ENCODE measurements around the gene C6orf52. TPM values are rescaled to one million over a fixed set of nuclear protein-coding genes. Genes with fewer than 3 reads are reported as not detected.

The C6orf52 gene
- total RNA-seq, 4 donors from 2014 or later, result not detected

DNA sequence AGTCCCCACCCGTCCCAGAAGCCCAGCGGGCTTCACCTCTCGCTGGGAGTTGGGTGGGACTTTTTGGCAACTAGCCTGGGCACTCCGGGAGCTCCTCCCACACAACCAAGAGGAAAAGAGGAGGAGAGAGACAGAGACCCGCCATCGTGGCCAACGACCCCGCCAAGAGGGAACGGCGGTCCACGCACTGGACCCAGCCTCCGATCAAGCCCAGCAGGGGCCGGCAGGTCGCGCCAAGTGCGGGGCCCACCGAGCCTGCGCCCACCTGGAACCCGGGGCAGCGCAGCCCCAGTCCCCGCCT lies 25.5 kb upstream of the C6orf52 start:
- DNase-seq, result peak; percentile 16
- WGBS, 2 donors (ENCODE audit: low coverage in 1 of 2), result 54 to 67% methylated on average over 1 to 6 of the region's 21 CpGs
- H3K27ac ChIP-seq, result peak overlapping the region; percentile 79 to 93 (median 88)
- peak overlapping the region; percentile 6 to 62 (median 58) for H3K4me3 ChIP-seq
- intact Hi-C loops (cut with DNase I; ENCODE audit: low total_unique reads) (no loop called here), in situ Hi-C loops (cut with MboI; ENCODE audit: low pct_ligation_motif_present in 1 of 4, low pct_unique_long_range_greater_than_20kb in 1 of 4, low sequenced_read_pairs in 3 of 4) (no loop called here)
- no peaks in the 10 kb centered on the region for H3K36me3 ChIP-seq
- no peaks in the 10 kb centered on the region for H3K27me3 ChIP-seq
- no peaks in the 10 kb centered on the region for H3K9me3 ChIP-seq
- peaks cover 0 to 28% (median 17%) of the 10 kb centered on the region in 4 donors for H3K4me1 ChIP-seq
- no peak for TF ChIP-seq POLR2AphosphoS5 (IDR thresholded peaks at IDR 0.05)
- TF ChIP-seq, protein P1, sequence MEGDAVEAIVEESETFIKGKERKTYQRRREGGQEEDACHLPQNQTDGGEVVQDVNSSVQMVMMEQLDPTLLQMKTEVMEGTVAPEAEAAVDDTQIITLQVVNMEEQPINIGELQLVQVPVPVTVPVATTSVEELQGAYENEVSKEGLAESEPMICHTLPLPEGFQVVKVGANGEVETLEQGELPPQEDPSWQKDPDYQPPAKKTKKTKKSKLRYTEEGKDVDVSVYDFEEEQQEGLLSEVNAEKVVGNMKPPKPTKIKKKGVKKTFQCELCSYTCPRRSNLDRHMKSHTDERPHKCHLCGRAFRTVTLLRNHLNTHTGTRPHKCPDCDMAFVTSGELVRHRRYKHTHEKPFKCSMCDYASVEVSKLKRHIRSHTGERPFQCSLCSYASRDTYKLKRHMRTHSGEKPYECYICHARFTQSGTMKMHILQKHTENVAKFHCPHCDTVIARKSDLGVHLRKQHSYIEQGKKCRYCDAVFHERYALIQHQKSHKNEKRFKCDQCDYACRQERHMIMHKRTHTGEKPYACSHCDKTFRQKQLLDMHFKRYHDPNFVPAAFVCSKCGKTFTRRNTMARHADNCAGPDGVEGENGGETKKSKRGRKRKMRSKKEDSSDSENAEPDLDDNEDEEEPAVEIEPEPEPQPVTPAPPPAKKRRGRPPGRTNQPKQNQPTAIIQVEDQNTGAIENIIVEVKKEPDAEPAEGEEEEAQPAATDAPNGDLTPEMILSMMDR (IDR thresholded peaks at IDR 0.05), result no peak
- TF ChIP-seq POLR2A (IDR thresholded peaks at IDR 0.05), result no peak
- TF ChIP-seq EP300 (IDR thresholded peaks at IDR 0.05; ENCODE audit: low read depth), result no peak

DNA sequence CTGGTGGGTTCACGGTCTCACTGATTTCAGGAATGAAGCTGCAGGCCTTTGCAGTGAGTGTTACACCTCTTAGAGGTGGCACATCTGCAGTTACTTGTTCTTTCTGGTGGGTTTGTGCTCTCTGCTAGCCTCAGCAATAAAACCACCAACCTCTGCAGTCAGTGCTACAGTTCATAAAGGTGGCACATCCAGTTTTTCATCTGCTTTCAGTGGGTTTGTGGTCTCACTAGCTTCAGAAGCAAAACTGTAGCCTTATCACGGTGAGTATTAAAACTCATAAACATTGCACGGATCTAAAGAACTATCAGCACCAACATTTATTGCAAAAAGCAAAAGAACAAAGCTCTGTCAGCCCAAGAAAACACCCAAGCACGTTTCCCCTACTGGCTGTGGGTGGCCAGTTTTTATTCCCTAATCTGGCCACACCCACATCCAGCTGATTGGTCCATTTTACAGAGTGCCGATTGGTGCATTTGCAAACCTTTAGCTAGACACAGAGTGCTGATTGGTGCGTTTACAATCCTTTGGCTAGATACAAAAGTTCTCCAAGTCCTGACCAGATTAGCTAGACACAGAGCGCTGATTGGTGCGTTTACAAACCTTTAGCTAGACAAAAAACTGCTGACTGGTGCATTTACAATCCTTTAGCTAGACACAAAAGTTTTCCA lies 25.0 kb upstream of the C6orf52 start:
- Histone ChIP-seq H3K27me3 (no peaks in the 10 kb centered on the region), H3K27ac (peak overlapping the region; percentile 79 to 93 (median 88)), H3K9me3 (no peaks in the 10 kb centered on the region), H3K4me3 (peak overlapping the region in 3 of 4 donors; percentile 57 to 62 (median 58)), H3K4me1 (peaks cover 0 to 23% (median 15%) of the 10 kb centered on the region in 4 donors), H3K36me3 (no peaks in the 10 kb centered on the region)
- DNase-seq, result no peak
- TF ChIP-seq, protein P1 (IDR thresholded peaks at IDR 0.05), result no peak
- TF ChIP-seq POLR2AphosphoS5 (IDR thresholded peaks at IDR 0.05), result no peak
- TF ChIP-seq POLR2A (IDR thresholded peaks at IDR 0.05), result no peak
- TF ChIP-seq EP300 (IDR thresholded peaks at IDR 0.05; ENCODE audit: low read depth), result no peak
- in situ Hi-C loops (cut with MboI; ENCODE audit: low pct_ligation_motif_present in 1 of 4, low pct_unique_long_range_greater_than_20kb in 1 of 4, low sequenced_read_pairs in 3 of 4) (no loop called here), intact Hi-C loops (cut with DNase I; ENCODE audit: low total_unique reads) (no loop called here)
- 82 to 85% methylated on average over 2 to 8 of the region's 8 CpGs for WGBS, 2 donors (ENCODE audit: low coverage in 1 of 2)

GRCh38 chr6:10713962-10714361 lies 19.5 kb upstream of the C6orf52 start:
- TF ChIP-seq EP300 (IDR thresholded peaks at IDR 0.05; ENCODE audit: low read depth) (no peak), POLR2A (IDR thresholded peaks at IDR 0.05) (no peak), POLR2AphosphoS5 (IDR thresholded peaks at IDR 0.05) (no peak)
- TF ChIP-seq, protein P1 (IDR thresholded peaks at IDR 0.05), result no peak
- no peak overlapping the region for H3K4me3 ChIP-seq
- in situ Hi-C loops (cut with MboI; ENCODE audit: low pct_ligation_motif_present in 1 of 4, low pct_unique_long_range_greater_than_20kb in 1 of 4, low sequenced_read_pairs in 3 of 4), result no loop called here
- H3K4me1 ChIP-seq, result no peaks in the 10 kb centered on the region
- no peaks in the 10 kb centered on the region for H3K9me3 ChIP-seq
- H3K36me3 ChIP-seq, result peaks cover 0 to 15% (median 0%) of the 10 kb centered on the region in 4 donors
- WGBS, 2 donors (ENCODE audit: low coverage in 1 of 2), result 79 to 89% methylated on average over 8 of the region's 8 CpGs
- no peak for DNase-seq
- intact Hi-C loops (cut with DNase I; ENCODE audit: low total_unique reads), result no loop called here
- no peak overlapping the region for H3K27ac ChIP-seq
- no peaks in the 10 kb centered on the region for H3K27me3 ChIP-seq

GRCh38 chr6:10696655-10697054 lies 2.2 kb upstream of the C6orf52 start:
- peaks cover 11 to 25% (median 21%) of the 10 kb centered on the region in 4 donors for H3K4me1 ChIP-seq
- peaks cover 0 to 6% (median 0%) of the 10 kb centered on the region in 4 donors for H3K36me3 ChIP-seq
- intact Hi-C loops (cut with DNase I; ENCODE audit: low total_unique reads) (loop anchor here (10.0 kb wide), 1 partner anchor 48 kb away; the partner anchor contains the start of gene TMEM14B), in situ Hi-C loops (cut with MboI; ENCODE audit: low pct_ligation_motif_present in 1 of 4, low pct_unique_long_range_greater_than_20kb in 1 of 4, low sequenced_read_pairs in 3 of 4) (loop anchor here in 2 of 4 donors (10.0 kb wide), 2 partner anchors 48 to 182 kb away; partner anchors contain the start of gene TMEM14B (in 1 of the 2))
- WGBS, 2 donors (ENCODE audit: low coverage in 1 of 2), result 99 to 100% methylated on average over 2 to 4 of the region's 4 CpGs
- H3K9me3 ChIP-seq, result no peaks in the 10 kb centered on the region
- no peak overlapping the region for H3K4me3 ChIP-seq
- no peaks in the 10 kb centered on the region for H3K27me3 ChIP-seq
- DNase-seq, result no peak
- H3K27ac ChIP-seq, result no peak overlapping the region
- no peak for TF ChIP-seq EP300 (IDR thresholded peaks at IDR 0.05; ENCODE audit: low read depth)
- TF ChIP-seq, protein P1 (IDR thresholded peaks at IDR 0.05), result no peak
- TF ChIP-seq POLR2A (IDR thresholded peaks at IDR 0.05), result no peak
- TF ChIP-seq POLR2AphosphoS5 (IDR thresholded peaks at IDR 0.05), result no peak
